ENCODE measurements around the gene FKRP.

DNA sequence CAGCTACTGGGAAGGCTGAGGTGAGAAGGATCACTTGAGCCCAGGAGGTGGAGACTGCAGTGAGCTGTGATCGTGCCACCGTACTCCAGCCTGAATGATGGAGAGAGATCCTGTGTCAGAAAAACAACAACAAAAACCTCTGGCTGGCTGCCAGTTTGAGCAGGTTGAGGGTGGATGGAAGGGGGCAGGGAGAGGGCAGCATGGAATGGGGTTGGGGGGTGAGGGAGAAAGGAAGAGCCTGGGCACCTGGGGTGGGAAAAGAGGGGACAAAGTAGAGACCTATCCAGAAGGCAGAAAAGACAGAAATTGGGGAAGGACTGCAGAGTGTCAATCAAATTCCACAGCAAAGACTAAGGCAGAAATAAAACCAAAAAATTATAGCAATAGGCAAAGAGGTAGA is 37.8 kb downstream of the FKRP start:
- TF ChIP-seq, protein P1, sequence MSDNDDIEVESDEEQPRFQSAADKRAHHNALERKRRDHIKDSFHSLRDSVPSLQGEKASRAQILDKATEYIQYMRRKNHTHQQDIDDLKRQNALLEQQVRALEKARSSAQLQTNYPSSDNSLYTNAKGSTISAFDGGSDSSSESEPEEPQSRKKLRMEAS (CRISPR knock-in tag; IDR thresholded peaks at IDR 0.05): no peak
- TF ChIP-seq CBFB (CRISPR knock-in tag; IDR thresholded peaks at IDR 0.05; ENCODE audit: low read depth): no peak
